ENCODE measurements around the gene CDH22.

DNA sequence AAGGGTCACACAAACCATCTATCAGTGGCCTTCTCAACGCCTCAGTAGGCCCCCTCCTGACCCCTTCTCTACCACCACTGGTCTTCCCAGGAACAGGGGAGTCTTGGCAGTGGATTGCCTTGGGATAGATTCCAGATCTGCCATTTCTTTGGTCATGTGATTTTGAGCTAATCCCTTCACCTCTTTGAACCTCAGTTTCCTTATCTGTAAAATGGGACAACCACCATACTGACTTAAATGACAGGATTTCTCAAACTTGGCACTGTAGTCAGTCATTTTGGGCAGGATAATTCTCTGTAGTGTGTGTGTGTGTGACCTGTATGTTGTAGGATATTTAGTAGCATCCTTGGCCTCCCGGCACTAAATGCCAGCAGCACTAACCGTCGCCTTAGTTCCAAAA lies 89.1 kb downstream of the CDH22 start:
- TF ChIP-seq, protein P1, sequence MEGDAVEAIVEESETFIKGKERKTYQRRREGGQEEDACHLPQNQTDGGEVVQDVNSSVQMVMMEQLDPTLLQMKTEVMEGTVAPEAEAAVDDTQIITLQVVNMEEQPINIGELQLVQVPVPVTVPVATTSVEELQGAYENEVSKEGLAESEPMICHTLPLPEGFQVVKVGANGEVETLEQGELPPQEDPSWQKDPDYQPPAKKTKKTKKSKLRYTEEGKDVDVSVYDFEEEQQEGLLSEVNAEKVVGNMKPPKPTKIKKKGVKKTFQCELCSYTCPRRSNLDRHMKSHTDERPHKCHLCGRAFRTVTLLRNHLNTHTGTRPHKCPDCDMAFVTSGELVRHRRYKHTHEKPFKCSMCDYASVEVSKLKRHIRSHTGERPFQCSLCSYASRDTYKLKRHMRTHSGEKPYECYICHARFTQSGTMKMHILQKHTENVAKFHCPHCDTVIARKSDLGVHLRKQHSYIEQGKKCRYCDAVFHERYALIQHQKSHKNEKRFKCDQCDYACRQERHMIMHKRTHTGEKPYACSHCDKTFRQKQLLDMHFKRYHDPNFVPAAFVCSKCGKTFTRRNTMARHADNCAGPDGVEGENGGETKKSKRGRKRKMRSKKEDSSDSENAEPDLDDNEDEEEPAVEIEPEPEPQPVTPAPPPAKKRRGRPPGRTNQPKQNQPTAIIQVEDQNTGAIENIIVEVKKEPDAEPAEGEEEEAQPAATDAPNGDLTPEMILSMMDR (IDR thresholded peaks at IDR 0.05), result no peak
- no peak for TF ChIP-seq EZH2 (IDR thresholded peaks at IDR 0.05; ENCODE audit: borderline replicate concordance, insufficient read depth, low read depth, low read length, poor library complexity, severe bottlenecking)
